Activated CD8-positive, alpha-beta memory T cell treated with anti-CD3 and anti-CD28 coated beads, Interleukin-2, amount 10 ng/mL, durations not matched to agents 7 days and 5 days (primary cell): ENCODE data around the gene FAM222B. TPM values are rescaled to one million over a fixed set of nuclear protein-coding genes. Genes with fewer than 3 reads are reported as not detected.
A peak's percentile ranks its signal among the peaks of the same experiment; 100 is the strongest.
"Not testable (repeated sequence)": the region's sequence is repeated elsewhere in the genome, so short reads cannot be mapped to it uniquely, and the experiment has no call there.

Source experiments
- ATAC-seq: fragments of 150-1000 bp; cut with Tn5 transposase; one replicate; pipeline ENCODE4 v1.10.0; 2021; ENCODE audit warnings: moderate library complexity
- CTCF ChIA-PET: fragments of 350-600 bp; sonication (Branson Sonifier 250); formaldehyde crosslinking; loops from one replicate; lab custom pipeline; 2021; ENCODE audit warnings: antibody characterized with exemption; lab: Charles Lee
- DNase-seq: peaks from one replicate; pipeline ENCODE4 v3.0.0-alpha.2; 2020
- H3K27ac Mint-ChIP-seq: one replicate; pipeline ENCODE4 v1.8.0; 2021; ENCODE audit warnings: mild to moderate bottlenecking, mixed read lengths
- H3K27me3 Mint-ChIP-seq: one replicate; pipeline ENCODE4 v1.8.0; 2021; ENCODE audit warnings: mixed read lengths
- H3K36me3 Mint-ChIP-seq: one replicate; pipeline ENCODE4 v1.8.0; 2021; ENCODE audit warnings: mild to moderate bottlenecking, mixed read lengths
- H3K4me1 Mint-ChIP-seq: one replicate; pipeline ENCODE4 v1.8.0; 2021; ENCODE audit warnings: mixed read lengths
- H3K4me3 Mint-ChIP-seq: one replicate; pipeline ENCODE4 v1.8.0; 2021; ENCODE audit warnings: mild to moderate bottlenecking, moderate library complexity, mixed read lengths
- H3K9me3 Mint-ChIP-seq: one replicate; pipeline ENCODE4 v1.8.0; 2022; ENCODE audit warnings: low read depth, mixed read lengths
- total RNA-seq, 2 experiments: library from RNA; stranded (reverse); gene quantifications; one replicate each; pipeline ENCODE4 v1.2.3, GENCODE V29; 2021

FAM222B gene
- total RNA-seq, 2 experiments from 2014 or later: 14.5 to 19.6 TPM

DNA sequence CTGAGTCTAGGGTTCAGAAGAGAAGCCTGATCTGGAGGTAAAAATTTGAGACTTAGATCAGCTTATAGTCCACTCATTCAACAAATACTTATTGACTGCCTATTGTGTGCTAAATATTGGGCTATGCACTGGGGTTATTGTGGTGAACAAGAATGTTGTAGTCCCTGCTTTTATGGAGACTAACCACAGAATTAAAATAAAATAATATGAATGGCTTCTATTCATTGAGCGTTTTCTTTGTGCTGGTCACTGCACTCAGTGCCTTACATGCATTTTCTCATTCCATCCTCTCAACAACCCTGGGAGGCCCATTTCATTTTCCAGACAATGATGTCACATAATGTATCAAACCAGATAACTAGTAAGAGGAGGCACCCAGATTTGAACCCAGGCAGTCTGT, 109.2 kb downstream of the FAM222B start:
- ATAC-seq (no peak), DNase-seq (no peak)
- CTCF ChIA-PET: interaction anchor here (1.5 to 12.9 kb wide), 2 partner anchors 13 to 109 kb away, joined by 6 to 591 read pairs; partner anchors contain the start of genes FAM222B and TRAF4
- peaks cover 5% of the 10 kb centered on the region for H3K36me3 Mint-ChIP-seq
- no peak overlapping the region for H3K27ac Mint-ChIP-seq
- H3K4me3 Mint-ChIP-seq: no peak overlapping the region
- peaks cover 21% of the 10 kb centered on the region for H3K4me1 Mint-ChIP-seq
- no peaks in the 10 kb centered on the region for H3K9me3 Mint-ChIP-seq
- H3K27me3 Mint-ChIP-seq: no peaks in the 10 kb centered on the region

DNA sequence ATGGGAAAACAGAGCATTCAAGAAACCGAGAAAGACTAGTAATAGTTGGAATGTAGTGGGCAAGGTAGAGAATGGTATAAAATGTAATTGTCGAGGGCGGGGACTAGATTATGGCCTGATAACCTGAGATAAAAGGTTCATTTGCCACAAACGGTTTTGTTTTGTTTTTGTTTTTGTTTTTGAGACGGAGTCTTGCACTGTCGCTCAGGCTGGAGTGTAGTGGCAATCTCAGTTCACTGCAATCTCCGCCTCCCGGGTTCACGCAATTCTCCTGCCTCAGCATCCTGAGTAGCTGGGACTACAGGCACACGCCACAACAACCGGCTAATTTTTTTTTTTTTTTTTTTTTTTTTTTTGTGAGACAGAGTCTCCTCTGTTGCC, 112.7 kb downstream of the FAM222B start:
- Mint-ChIP-seq H3K36me3 (peaks cover 4% of the 10 kb centered on the region), H3K27me3 (no peaks in the 10 kb centered on the region), H3K27ac (peak overlapping the region; percentile 1), H3K9me3 (no peaks in the 10 kb centered on the region), H3K4me3 (no peak overlapping the region), H3K4me1 (peaks cover 22% of the 10 kb centered on the region)
- ATAC-seq (no peak), DNase-seq (no peak)
- CTCF ChIA-PET: interaction anchor here (1.7 to 12.9 kb wide), 3 partner anchors 17 to 41 kb away, joined by 5 to 591 read pairs (median 7); partner anchors contain the start of gene TRAF4

DNA sequence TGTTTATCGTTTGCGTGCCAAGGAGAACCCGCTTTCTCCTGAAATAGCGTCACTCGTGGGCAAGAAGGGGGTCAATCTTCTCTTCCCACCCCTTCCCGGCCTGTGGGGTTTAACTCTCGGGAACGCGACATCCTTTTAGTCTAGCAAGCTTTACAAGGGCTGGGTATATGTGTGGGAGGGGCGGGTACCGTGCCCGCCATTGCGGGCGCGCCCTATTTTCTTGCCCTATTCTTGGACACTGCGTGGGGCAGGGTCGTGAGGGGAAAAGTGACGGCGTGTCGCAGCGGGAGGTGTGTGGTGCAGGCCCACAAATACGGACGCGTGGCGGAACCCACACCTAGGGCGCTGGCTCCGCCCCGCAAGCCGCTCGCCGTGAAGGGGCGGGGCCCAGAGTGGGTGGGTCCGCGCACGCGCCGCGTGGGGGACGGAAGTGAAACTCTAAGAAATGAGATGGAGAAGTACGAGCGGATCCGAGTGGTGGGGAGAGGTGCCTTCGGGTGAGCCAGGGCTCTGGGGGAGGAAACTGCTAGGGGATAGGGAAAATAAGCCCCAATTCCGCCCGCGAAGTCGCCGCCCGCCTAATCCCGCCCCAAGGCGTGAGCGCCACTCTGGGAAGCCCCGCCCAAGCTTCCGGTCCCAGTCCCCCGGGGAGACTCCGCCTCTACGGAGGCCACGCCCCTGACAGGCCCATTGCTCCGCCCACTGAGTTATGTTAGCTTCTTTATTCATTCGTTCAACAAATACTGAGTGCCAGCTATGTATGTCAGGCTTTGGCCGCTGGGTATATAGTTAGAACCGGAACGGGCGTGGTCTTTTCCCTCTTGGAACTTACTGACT, 114.0 kb downstream of the FAM222B start, which contains the start of gene NEK8:
TSS of gene NEK8 (plus strand) at position 425 of the 837 bp plus-strand sequence. CDS start at position 451, 26 bp downstream.
- H3K27ac Mint-ChIP-seq: peak within 1 kb of the TSS; percentile 94
- peaks cover 17% of the 10 kb centered on the region for H3K36me3 Mint-ChIP-seq
- ATAC-seq: peak; percentile 52
- H3K4me3 Mint-ChIP-seq: peak within 1 kb of the TSS; percentile 91
- H3K27me3 Mint-ChIP-seq: no peaks in the 10 kb centered on the region
- CTCF ChIA-PET: interaction anchor here (1.1 to 12.9 kb wide), 23 partner anchors 9 to 400 kb away, joined by 3 to 591 read pairs (median 17); partner anchors contain the start of genes BLTP2, DHRS13, FAM222B and FLOT2
- DNase-seq: peak; percentile 99
- peaks cover 34% of the 10 kb centered on the region for H3K4me1 Mint-ChIP-seq
- H3K9me3 Mint-ChIP-seq: no peaks in the 10 kb centered on the region

GRCh38 chr17:28726627-28727491, 115.7 kb downstream of the FAM222B start:
- Mint-ChIP-seq H3K4me3 (peak overlapping the region; percentile 91), H3K4me1 (peaks cover 47% of the 10 kb centered on the region), H3K36me3 (peaks cover 30% of the 10 kb centered on the region), H3K9me3 (no peaks in the 10 kb centered on the region), H3K27me3 (no peaks in the 10 kb centered on the region), H3K27ac (peak overlapping the region; percentile 94)
- peak; percentile 51 for ATAC-seq
- CTCF ChIA-PET: interaction anchor here (0.7 to 12.9 kb wide), 62 partner anchors 8 to 419 kb away, joined by 3 to 591 read pairs (median 5); partner anchors contain the start of genes BLTP2, DHRS13, FAM222B and FLOT2
- DNase-seq: peak; percentile 96

DNA sequence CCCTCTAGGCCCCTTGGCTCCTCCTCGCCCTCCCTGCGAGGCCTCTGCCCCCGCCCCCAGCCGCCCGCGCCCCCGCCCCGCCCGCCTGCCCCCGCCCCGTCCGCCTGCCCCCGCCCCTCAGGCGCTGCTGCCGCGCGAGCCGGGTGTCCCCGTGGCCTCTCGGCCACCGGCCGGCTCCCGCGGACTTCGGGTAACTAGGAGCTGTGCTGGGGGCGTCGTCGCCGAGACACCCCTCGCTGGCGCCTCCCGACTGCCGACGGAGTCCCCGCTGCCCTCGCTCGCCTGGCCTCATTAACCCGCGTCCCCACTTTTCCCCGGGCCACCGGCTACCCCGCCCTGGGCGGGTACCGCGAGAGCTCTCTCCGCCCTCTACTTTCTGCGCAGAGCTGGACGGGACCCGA, 116.4 kb downstream of the FAM222B start, which contains the start of gene TLCD1:
TSS of gene TLCD1 (minus strand) at position 8 of the 401 bp plus-strand sequence. CDS start 136 bp downstream, outside the sequence.
- H3K36me3 Mint-ChIP-seq: peaks cover 35% of the 10 kb centered on the region
- CTCF ChIA-PET: interaction anchor here (0.7 to 12.9 kb wide), 52 partner anchors 9 to 419 kb away, joined by 3 to 591 read pairs (median 6); partner anchors contain the start of genes BLTP2, DHRS13, FAM222B and FLOT2
- H3K27ac Mint-ChIP-seq: peak within 1 kb of the TSS; percentile 94

GRCh38 chr17:28725660-28726225, 116.8 kb downstream of the FAM222B start:
- peak overlapping the region; percentile 79 for H3K4me3 Mint-ChIP-seq
- H3K27ac Mint-ChIP-seq: peak overlapping the region; percentile 85
- no peaks in the 10 kb centered on the region for H3K27me3 Mint-ChIP-seq
- ATAC-seq (peak; percentile 1), DNase-seq (peak; percentile 71)
- CTCF ChIA-PET: interaction anchor here (1.0 to 12.9 kb wide), 35 partner anchors 13 to 406 kb away, joined by 3 to 591 read pairs (median 12); partner anchors contain the start of genes BLTP2, DHRS13, FAM222B and FLOT2
- peaks cover 40% of the 10 kb centered on the region for H3K36me3 Mint-ChIP-seq
- no peaks in the 10 kb centered on the region for H3K9me3 Mint-ChIP-seq
- H3K4me1 Mint-ChIP-seq: peaks cover 54% of the 10 kb centered on the region

More for the DNA sequence above, 116.4 kb downstream of the FAM222B start, which contains the start of gene TLCD1:
- no peaks in the 10 kb centered on the region for H3K9me3 Mint-ChIP-seq
- ATAC-seq (peak; percentile 65), DNase-seq (peak; percentile 87)
- peak within 1 kb of the TSS; percentile 91 for H3K4me3 Mint-ChIP-seq
- no peaks in the 10 kb centered on the region for H3K27me3 Mint-ChIP-seq
- peaks cover 53% of the 10 kb centered on the region for H3K4me1 Mint-ChIP-seq

DNA sequence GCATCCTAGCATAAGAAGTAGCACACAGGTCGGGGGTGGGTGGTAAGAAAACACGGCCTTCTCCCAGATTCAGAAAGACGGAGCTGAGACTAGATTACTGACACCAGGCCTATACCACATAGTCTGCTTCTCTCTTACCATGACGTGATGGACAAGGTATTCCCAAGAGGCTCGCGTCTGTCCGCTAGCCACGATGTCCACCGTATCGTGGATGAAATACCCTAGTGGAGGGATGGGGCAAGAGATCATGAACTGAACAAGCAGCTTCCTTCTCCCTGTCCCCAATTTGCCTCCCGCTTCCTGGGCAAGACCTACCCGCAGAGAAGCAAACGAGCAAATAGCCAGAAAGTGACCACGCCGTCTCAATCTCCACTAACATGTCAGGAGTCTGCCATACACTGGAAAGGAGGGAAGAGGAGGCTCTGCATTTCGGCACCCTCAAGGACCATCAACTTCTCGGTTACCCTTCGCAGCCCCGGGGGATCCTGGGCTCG, 117.4 kb downstream of the FAM222B start:
- H3K27ac Mint-ChIP-seq: peak overlapping the region; percentile 85
- H3K9me3 Mint-ChIP-seq: no peaks in the 10 kb centered on the region

DNA sequence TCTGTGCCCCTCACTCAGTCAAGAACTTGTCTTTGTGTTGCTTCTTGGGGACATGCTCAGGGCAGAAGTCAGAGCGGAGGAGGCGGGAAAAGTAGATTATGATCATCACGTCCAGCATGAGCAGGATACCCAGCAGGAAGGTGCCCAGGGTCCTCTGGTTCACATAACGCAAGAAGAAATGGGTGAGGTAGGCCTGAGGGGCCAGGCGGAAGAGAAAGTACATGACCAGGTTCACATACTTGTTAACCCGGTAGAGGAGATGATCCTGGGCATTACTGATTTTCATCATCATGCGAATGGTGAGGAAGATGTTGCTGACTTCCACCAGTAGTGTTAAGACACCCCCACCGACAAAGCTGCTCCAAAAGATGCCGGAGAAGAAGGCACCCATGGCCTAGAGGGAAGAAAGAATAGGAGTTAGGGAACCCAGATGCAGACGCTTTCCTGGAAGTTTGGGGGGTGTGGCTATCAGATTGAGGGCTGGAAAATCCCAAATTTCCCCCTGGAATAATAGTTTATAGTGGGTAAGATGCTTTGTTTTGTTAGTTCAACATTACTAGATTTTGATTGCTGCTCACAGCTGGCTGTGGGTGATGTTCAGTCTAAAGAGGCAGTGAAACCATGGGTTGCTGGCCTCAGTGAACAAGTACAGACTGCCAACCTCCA, 118.0 kb downstream of the FAM222B start:
- peaks cover 51% of the 10 kb centered on the region for H3K36me3 Mint-ChIP-seq
- H3K4me1 Mint-ChIP-seq: peaks cover 53% of the 10 kb centered on the region
- DNase-seq: no peak
- no peaks in the 10 kb centered on the region for H3K27me3 Mint-ChIP-seq
- no peak for ATAC-seq
- H3K9me3 Mint-ChIP-seq: no peaks in the 10 kb centered on the region
- peak overlapping the region; percentile 79 for H3K4me3 Mint-ChIP-seq
- CTCF ChIA-PET: interaction anchor here (1.1 to 12.9 kb wide), 8 partner anchors 12 to 393 kb away, joined by 3 to 591 read pairs (median 4); partner anchors contain the start of genes FLOT2 and TRAF4
- H3K27ac Mint-ChIP-seq: peak overlapping the region; percentile 85

More for the DNA sequence above, 117.4 kb downstream of the FAM222B start:
- ATAC-seq: no peak
- H3K36me3 Mint-ChIP-seq: peaks cover 45% of the 10 kb centered on the region
- H3K27me3 Mint-ChIP-seq: no peaks in the 10 kb centered on the region
- H3K4me1 Mint-ChIP-seq: peaks cover 56% of the 10 kb centered on the region
- peak overlapping the region; percentile 79 for H3K4me3 Mint-ChIP-seq
- CTCF ChIA-PET: interaction anchor here (1.1 to 12.9 kb wide), 10 partner anchors 13 to 392 kb away, joined by 3 to 591 read pairs (median 4); partner anchors contain the start of genes FLOT2 and TRAF4
- DNase-seq: peak; percentile 52

DNA sequence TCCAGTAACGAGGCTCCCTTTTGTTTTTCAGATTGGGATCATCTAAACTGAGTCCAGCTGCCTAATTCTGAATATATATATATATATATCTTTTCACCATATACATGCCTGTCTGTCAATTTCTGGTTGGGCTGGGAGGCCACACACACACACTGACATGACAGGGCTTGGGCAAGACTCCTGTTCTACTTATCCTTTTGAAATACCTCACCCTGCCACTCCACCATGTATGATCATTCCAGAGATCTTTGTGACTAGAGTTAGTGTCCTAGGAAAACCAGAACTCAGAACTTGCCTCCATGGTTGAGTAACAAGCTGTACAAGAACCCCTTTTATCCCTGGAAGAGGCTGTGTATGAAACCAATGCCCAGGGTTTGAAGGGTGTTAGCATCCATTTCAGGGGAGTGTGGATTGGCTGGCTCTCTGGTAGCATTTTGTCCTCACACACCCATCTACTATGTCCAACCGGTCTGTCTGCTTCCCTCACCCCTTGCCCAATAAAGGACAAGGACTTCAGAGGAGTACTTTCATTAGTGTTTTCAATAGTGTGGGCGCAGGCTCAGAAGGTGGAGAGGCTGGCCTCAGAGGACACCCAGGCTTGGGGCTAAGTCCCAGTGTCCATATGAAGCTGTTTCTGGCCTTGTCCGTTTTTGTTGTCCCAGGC, 118.6 kb downstream of the FAM222B start:
- Mint-ChIP-seq H3K4me1 (peaks cover 53% of the 10 kb centered on the region), H3K27ac (peak overlapping the region; percentile 85), H3K4me3 (peak overlapping the region; percentile 79), H3K36me3 (peaks cover 51% of the 10 kb centered on the region)
- ATAC-seq, DNase-seq, H3K27me3 Mint-ChIP-seq, H3K9me3 Mint-ChIP-seq: not testable (repeated sequence)
- CTCF ChIA-PET: interaction anchor here (1.1 to 12.9 kb wide), 6 partner anchors 23 to 393 kb away, joined by 3 to 591 read pairs (median 5); partner anchors contain the start of genes FLOT2, PHF12 and TRAF4

DNA sequence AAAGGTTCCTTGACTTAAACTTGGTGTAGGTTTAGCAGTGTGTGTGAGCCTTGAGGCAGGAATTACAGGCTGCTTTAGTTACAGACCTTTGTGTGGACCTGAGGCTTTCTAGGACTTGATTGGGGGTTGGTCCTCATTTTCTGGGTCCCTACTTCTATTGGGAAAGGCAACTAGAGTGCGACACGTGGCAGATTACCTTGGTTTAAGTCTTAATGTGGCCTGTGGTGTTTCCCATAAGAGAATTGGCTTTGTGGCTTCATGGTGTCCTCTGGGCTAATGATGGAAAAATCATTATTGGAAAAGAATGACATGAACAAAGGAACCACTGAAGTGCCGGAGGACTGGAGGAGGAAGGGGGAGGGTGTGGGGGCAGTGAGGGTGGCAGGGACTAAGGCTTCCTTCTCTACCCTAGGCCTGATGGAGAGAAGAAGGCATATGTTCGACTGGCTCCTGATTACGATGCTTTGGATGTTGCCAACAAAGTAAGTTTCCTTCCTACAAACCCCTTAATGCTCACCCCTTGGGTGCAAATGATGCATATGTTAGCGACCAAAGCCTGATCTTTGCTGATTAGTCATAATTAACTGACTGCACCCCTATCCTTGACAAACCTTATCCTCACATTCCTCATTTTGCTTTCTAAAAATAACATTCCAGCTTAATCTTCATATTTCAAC, 119.3 kb downstream of the FAM222B start:
- CTCF ChIA-PET: interaction anchor here (1.5 to 12.9 kb wide), 4 partner anchors 23 to 394 kb away, joined by 4 to 591 read pairs (median 16); partner anchors contain the start of genes FLOT2, PHF12 and TRAF4
- peak overlapping the region; percentile 85 for H3K27ac Mint-ChIP-seq
- peaks cover 55% of the 10 kb centered on the region for H3K4me1 Mint-ChIP-seq
- ATAC-seq (no peak), DNase-seq (no peak)
- H3K36me3 Mint-ChIP-seq: peaks cover 51% of the 10 kb centered on the region
- H3K9me3 Mint-ChIP-seq: no peaks in the 10 kb centered on the region
- peak overlapping the region; percentile 41 for H3K4me3 Mint-ChIP-seq
- H3K27me3 Mint-ChIP-seq: peaks cover 4% of the 10 kb centered on the region
